DMS79 treated with DMSO at 0.1 percent for 48 hours (cell line): Measurements from ENCODE around the gene SUSD6.
A peak's percentile ranks its signal among the peaks of the same experiment; 100 is the strongest.

Experiments used
- DNase-seq: peaks from one replicate; lab custom pipeline; 2025; lab: John Stamatoyannopoulos, UW

Gene SUSD6

GRCh38 chr14:69611172-69612013, at the start of gene SUSD6:
TSS of gene SUSD6 (plus strand) at chr14:69611596. CDS start at chr14:69658593, 46,997 bp downstream.
- peak; percentile 95 for DNase-seq

DNA sequence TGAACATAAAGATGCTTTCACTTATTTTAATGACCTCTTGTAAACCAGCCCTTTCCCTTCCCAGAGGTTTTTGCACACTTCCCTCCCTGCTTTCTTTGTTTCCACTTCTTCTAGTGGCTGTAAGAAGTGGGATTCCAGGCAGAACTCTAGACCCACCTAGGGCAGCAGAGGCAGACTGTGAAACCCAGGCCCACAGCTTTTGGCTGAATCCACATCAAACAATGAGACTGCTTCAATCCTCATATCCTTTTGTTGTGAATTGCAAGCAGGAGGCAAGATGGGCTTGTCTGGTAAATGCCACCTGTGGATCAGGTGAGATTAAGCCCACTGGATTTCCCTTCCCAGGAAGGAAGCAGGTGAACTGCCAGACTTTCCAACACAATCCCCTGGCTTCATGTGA, 49.5 kb upstream of the SUSD6 start:
- no peak for DNase-seq

- DNase-seq, result no peak
Measured at GRCh38 chr14:69567563-69567962, 43.8 kb upstream of the SUSD6 start.

- no peak for DNase-seq
Measured at GRCh38 chr14:69569859-69570258, 41.5 kb upstream of the SUSD6 start.

DNA sequence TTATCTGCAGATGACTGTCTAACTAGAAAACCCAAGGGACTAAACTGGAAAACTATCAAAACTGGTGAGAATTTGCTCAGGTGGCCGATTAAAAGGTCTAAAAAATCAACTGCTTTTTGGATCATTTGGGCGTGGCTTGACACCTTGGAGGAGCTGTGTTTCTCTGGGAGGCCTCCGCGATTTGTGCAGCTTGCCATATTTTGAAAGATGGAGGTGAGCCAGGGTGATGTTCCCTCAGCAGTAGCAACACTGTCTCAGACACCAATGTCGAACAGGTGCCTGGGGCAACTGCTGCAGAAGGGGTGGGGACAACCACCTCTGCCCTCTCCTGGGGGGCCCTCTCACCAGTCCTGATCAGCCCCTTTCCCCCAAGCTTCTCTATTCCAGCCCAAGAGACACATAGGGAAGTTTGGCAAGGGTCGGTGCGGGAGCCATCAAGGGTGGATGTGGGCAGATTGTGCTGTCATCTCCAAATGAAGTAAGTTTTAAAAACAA, 40.5 kb upstream of the SUSD6 start:
- DNase-seq, result no peak

- DNase-seq, result no peak
Measured at GRCh38 chr14:69571449-69572029, 39.9 kb upstream of the SUSD6 start.

- no peak for DNase-seq
Measured at GRCh38 chr14:69572030-69572840, 39.2 kb upstream of the SUSD6 start.

- no peak for DNase-seq
Measured at GRCh38 chr14:69572841-69573135, 38.6 kb upstream of the SUSD6 start.

GRCh38 chr14:69573205-69573830, 38.1 kb upstream of the SUSD6 start:
- no peak for DNase-seq

DNA sequence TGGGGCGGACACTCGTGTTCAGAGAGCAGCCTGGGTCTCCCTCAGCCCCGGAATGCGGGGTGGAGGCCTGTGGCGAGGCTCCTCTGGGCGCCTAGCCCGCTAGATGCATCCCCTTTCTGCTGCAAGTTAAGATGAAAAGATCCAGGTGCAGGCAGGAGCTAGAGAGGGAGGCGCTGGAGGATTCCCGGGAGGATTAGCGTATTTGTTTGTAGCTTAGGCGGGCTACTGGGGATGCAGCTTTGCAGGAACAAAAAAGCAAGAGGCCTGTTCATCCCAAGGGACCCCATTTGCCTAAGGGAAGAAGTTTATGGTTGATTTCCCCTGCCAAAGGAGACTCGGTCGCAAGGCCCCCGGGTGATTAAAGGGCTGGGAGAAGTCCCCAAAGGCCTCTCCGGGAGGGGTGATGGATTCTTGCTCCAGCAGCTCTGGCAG, 37.5 kb upstream of the SUSD6 start:
- DNase-seq, result peak; percentile 90

- peak; percentile 85 for DNase-seq
Measured at GRCh38 chr14:69574263-69574953, 37.0 kb upstream of the SUSD6 start, which contains the start of gene CCDC177. TSS of gene CCDC177 (minus strand) at chr14:69574871. CDS start at chr14:69573622, 1,249 bp downstream.

- no peak for DNase-seq
Measured at GRCh38 chr14:69574954-69575295, 36.5 kb upstream of the SUSD6 start.

DNA sequence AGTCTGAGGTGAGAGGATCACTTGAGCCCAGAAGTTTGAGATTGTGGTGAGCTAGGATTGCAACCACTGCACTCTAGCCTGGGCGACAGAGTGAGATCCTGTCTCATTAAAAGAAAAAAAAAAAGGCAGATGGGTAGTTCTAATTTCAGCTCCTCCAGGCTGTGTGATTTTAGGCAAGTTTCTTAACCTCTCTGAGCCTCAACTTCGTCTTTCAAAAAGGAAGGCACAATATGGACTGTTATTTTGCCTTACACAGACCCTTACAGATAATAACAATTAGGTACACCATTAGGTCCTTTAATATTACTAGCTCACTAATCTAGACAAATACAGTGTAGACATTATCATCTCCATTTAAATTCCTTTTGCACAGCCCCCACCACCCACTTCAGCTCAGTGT, 31.9 kb upstream of the SUSD6 start:
- no peak for DNase-seq

GRCh38 chr14:69580009-69580577, 31.3 kb upstream of the SUSD6 start:
- peak; percentile 31 for DNase-seq

DNA sequence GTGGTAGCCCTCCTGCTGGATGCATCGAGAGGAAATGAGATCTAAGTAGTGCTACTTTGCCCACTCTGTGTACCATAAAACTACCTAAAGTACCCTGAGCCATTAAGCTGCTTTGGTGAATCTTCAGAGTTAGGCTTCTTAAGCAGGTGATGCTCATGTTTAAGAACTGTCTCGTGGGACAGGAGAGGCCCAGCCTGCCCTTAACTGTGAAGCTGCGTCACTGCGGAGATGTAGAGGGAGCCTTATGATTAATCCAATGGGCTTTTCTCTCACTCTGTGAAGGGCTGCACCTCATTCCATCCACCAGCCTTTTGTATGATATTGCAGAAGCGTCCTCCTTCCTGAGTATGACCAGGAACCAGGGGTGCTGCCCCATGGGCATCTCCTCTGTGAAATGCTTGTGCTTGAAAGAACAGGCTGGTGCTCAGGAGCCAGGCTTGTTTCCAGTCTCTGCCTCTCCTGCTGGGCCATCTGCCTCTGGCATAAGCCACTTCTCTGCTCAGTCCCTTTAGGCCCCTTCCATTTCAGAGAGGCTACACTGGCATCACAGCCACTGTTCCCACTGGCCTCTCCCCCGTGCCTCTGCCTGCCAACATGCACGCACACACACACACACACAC, 30.0 kb upstream of the SUSD6 start:
- DNase-seq, result no peak

DNA sequence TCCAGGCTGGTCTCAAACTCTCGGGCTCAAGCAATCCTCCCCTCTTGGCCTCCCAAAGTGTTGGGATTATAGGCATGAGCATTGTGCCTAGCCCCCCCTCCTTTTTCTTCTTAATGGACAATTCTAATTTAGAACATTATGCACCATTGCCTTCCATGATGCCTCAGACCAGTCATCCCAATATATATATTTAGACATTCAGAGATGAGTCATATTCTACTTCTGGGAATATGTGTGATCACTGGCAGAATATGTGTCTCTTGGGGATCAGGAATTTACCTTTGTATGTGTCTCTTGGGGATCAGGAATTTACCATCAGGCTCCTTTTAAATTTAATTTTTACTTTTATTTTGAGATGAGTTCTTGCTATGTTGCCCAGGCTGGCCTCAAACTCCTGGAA, 29.2 kb upstream of the SUSD6 start:
- DNase-seq, result no peak

DNA sequence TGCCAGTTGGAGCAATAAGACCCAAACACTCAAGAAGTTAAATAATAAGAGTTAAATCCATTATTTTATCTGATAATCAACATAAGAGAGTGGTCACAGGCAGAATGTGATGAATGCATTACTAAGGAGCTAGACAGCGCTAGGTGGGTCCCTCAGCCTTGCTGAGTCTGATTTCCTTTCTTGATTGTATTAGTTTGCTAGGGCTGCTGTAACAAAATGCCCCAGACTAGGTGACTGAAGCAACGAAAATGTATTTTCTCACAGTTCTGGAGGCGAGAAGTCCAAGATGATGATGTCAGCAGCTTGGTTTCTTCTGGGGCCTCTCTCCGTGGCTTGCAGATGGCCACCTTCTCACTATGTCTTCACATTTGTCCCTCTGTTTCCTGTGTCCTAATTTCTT, 28.6 kb upstream of the SUSD6 start:
- no peak for DNase-seq

GRCh38 chr14:69584389-69584788, 27.0 kb upstream of the SUSD6 start:
- no peak for DNase-seq

DNA sequence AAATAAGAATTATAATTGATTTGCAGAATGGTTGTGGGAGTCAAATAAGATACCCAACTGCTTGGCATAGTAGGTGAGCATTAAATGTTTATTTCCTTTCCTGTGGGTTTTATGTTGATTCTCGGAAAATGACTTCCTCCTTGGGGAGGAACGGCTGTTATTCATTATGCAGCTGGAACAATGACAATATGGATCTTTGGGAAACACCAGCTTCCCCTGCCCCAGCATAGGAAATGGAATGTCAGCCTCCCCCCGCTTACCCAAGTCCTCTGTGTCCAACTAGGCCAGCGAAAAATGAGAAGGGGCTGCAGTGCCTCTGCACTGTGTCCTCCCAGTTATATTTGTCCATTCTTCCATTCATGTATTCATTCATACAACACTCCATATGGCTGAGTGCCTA, 25.0 kb upstream of the SUSD6 start:
- no peak for DNase-seq

GRCh38 chr14:69587389-69587788, 24.0 kb upstream of the SUSD6 start:
- no peak for DNase-seq

DNA sequence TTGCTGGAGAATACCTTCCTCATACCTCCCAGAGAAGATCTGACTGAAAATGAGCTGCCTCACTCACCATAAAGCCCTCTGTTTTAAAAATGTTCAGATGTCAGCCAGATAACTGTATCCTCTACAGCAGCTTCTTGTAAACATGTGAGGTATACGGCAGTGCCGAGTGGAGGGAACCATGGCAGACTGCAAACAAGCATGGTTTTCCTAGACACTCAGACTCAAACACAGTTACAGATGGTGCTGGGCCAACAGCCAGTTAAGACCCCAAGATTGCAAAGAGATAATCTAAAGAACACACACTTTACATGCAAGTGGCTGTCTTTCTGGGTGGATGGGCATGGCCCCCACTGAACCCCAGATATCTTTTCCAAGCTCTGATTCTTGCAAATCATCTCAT, 20.1 kb upstream of the SUSD6 start:
- no peak for DNase-seq
